OCI-LY1 (cell line): ENCODE measurements around the gene PCNX2.

ENCODE experiments used
- H2AFZ ChIP-seq: fragments of 200-600 bp; sonication (generic), shearing (Covaris generic); 2 replicates; pipeline ENCODE4 v1.6.0; 2014; ENCODE audit warnings: antibody characterized with exemption, mild to moderate bottlenecking, low read length
- H3F3A ChIP-seq: fragments of 200-600 bp; sonication (generic), shearing (Covaris generic); 2 replicates; pipeline ENCODE4 v1.6.0; 2014; ENCODE audit warnings: mild to moderate bottlenecking, antibody characterized with exemption, low read length, moderate library complexity; ENCODE audit not compliant: insufficient read depth
- H3K27ac ChIP-seq: fragments of 200-600 bp; sonication (generic); 2 replicates; pipeline ENCODE4 v1.5.1; 2014; ENCODE audit warnings: low read length, mixed run types, mild to moderate bottlenecking, low read depth; ENCODE audit not compliant: poor library complexity, severe bottlenecking
- H3K27me3 ChIP-seq: fragments of 200-600 bp; sonication (generic); 2 replicates; pipeline ENCODE4 v1.6.0; 2014; ENCODE audit warnings: antibody characterized with exemption, mild to moderate bottlenecking, low read length, moderate library complexity; ENCODE audit not compliant: insufficient read depth
- H3K36me3 ChIP-seq: fragments of 200-600 bp; sonication (generic); 2 replicates; pipeline ENCODE4 v1.6.1; 2014; ENCODE audit warnings: mild to moderate bottlenecking, antibody characterized with exemption, low read length, moderate library complexity, mixed read lengths; ENCODE audit not compliant: insufficient read depth
- H3K4me1 ChIP-seq: fragments of 200-600 bp; sonication (generic); 2 replicates; pipeline ENCODE4 v1.5.1; 2014; ENCODE audit warnings: mild to moderate bottlenecking, low read length, moderate library complexity; ENCODE audit not compliant: insufficient read depth, severe bottlenecking
- H3K4me2 ChIP-seq: fragments of 200-600 bp; sonication (generic), shearing (Covaris generic); 2 replicates; pipeline ENCODE4 v1.6.1; 2014; ENCODE audit warnings: low read length
- H3K4me3 ChIP-seq: fragments of 200-600 bp; sonication (generic); 2 replicates; pipeline ENCODE4 v1.5.1; 2014; ENCODE audit warnings: low read length, low read depth, mild to moderate bottlenecking, mixed read lengths; ENCODE audit not compliant: poor library complexity, severe bottlenecking
- H3K79me2 ChIP-seq: fragments of 200-600 bp; shearing (Covaris generic); 2 replicates; pipeline ENCODE4 v1.6.1; 2016; ENCODE audit warnings: mixed run types, low read length, mixed read lengths; ENCODE audit not compliant: insufficient read depth
- H3K9ac ChIP-seq: fragments of 200-600 bp; sonication (generic), shearing (Covaris generic); 2 replicates; pipeline ENCODE4 v1.6.1; 2014; ENCODE audit warnings: mild to moderate bottlenecking, low read length, mixed read lengths
- H3K9me2 ChIP-seq: fragments of 200-600 bp; sonication (generic), shearing (Covaris generic); 2 replicates; pipeline ENCODE4 v1.6.1; 2014; ENCODE audit warnings: low read depth, mild to moderate bottlenecking, low read length, mixed read lengths
- H3K9me3 ChIP-seq: fragments of 200-600 bp; shearing (Covaris generic); 2 replicates; pipeline ENCODE4 v1.6.1; 2014; ENCODE audit warnings: low read length, mixed read lengths
- H4K20me1 ChIP-seq: fragments of 200-600 bp; sonication (generic), shearing (Covaris generic); 2 replicates; pipeline ENCODE4 v1.6.0; 2016; ENCODE audit warnings: mild to moderate bottlenecking, low read length; ENCODE audit not compliant: insufficient read depth
- CTCF ChIP-seq: fragments of 200-600 bp; sonication (generic), shearing (Covaris generic); IDR thresholded peaks from 2 replicates; pipeline ENCODE4 v1.5.1; 2017; ENCODE audit warnings: mild to moderate bottlenecking, antibody characterized with exemption, low read length, moderate library complexity, mixed read lengths
- EZH2 ChIP-seq: fragments of 200-600 bp; sonication (generic), shearing (Covaris generic); IDR thresholded peaks from 2 replicates; pipeline ENCODE4 v1.8.0; 2017; ENCODE audit warnings: borderline replicate concordance, mixed run types, mild to moderate bottlenecking, antibody characterized with exemption, low read length, moderate library complexity, mixed read lengths

The PCNX2 gene

DNA sequence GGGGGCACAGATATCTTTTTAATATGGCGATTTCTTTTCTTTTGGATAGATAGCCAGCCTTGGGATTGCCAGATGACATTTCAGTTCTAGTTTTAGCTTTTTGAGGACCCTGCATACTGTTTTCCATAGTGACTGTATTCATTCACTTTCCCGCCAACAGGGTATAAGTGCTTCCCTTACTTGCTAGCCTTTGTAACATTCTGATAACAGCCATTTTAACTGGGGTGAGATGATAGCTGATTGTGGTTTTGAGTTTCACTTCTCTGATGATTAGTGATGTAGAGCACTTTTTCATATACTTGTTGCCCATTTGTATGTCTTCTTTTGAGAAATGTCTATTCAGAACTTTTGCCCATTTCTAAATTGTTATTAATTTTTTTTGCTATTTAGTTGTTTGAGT is 193.2 kb downstream of the PCNX2 start:
- H3K27ac ChIP-seq: no peak overlapping the region
- H3K27me3 ChIP-seq: no peaks in the 10 kb centered on the region
- no peak overlapping the region for H3K4me3 ChIP-seq
- TF ChIP-seq CTCF (no peak), EZH2 (no peak)
- no peaks in the 10 kb centered on the region for H3F3A ChIP-seq
- H3K4me1 ChIP-seq: no peaks in the 10 kb centered on the region
- no peaks in the 10 kb centered on the region for H4K20me1 ChIP-seq
- H3K9me3 ChIP-seq: no peaks in the 10 kb centered on the region
- no peaks in the 10 kb centered on the region for H3K79me2 ChIP-seq
- no peak overlapping the region for H3K9ac ChIP-seq
- H3K4me2 ChIP-seq: no peak overlapping the region
- no peaks in the 10 kb centered on the region for H3K36me3 ChIP-seq
- no peak overlapping the region for H2AFZ ChIP-seq
- H3K9me2 ChIP-seq: no peaks in the 10 kb centered on the region

GRCh38 chr1:233097959-233098580 is 197.5 kb downstream of the PCNX2 start:
- Histone ChIP-seq H3F3A (no peaks in the 10 kb centered on the region), H4K20me1 (no peaks in the 10 kb centered on the region)

DNA sequence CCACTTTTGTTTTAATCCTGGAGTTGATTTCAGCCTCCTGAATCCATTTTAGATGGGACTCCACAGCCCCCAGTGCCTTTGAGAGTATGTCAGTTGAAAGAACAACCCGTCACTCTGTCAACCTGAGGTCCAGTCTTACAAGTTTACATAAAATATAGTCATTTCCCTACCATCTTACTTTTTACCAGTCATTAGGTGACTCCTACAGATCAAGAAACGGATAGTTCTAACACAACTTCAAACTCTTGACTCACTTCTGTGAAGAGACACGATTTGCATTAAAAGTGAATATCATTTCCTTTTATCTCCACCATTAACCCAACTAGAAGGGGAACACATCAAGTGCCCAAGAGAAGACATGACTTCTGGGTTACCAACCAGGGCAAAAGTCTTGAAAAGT is 198.0 kb downstream of the PCNX2 start:
- H3K27me3 ChIP-seq: no peaks in the 10 kb centered on the region
- no peak overlapping the region for H3K4me2 ChIP-seq

More at GRCh38 chr1:233097959-233098580, 197.5 kb downstream of the PCNX2 start:
- Histone ChIP-seq H3K27me3 (no peaks in the 10 kb centered on the region), H3K27ac (no peak overlapping the region), H3K4me1 (no peaks in the 10 kb centered on the region), H3K4me3 (no peak overlapping the region), H3K4me2 (no peak overlapping the region), H2AFZ (no peak overlapping the region), H3K9me2 (no peaks in the 10 kb centered on the region), H3K36me3 (no peaks in the 10 kb centered on the region), H3K79me2 (no peaks in the 10 kb centered on the region), H3K9me3 (no peaks in the 10 kb centered on the region), H3K9ac (no peak overlapping the region)
- TF ChIP-seq CTCF (no peak), EZH2 (no peak)

More for the DNA sequence above, 198.0 kb downstream of the PCNX2 start:
- Histone ChIP-seq H3K9me2 (no peaks in the 10 kb centered on the region), H3K36me3 (no peaks in the 10 kb centered on the region), H3F3A (no peaks in the 10 kb centered on the region), H3K9ac (no peak overlapping the region), H3K79me2 (no peaks in the 10 kb centered on the region), H3K9me3 (no peaks in the 10 kb centered on the region), H3K4me1 (no peaks in the 10 kb centered on the region), H3K27ac (no peak overlapping the region), H4K20me1 (no peaks in the 10 kb centered on the region), H3K4me3 (no peak overlapping the region), H2AFZ (no peak overlapping the region)
- TF ChIP-seq CTCF: no peak
- TF ChIP-seq EZH2: no peak
